HT1080 (cell line): Measurements from ENCODE around the gene ZNF532. TPM values are rescaled to one million over a fixed set of nuclear protein-coding genes. Genes with fewer than 3 reads are reported as not detected.
A peak's percentile ranks its signal among the peaks of the same experiment; 100 is the strongest.
"Not testable (repeated sequence)": the region's sequence is repeated elsewhere in the genome, so short reads cannot be mapped to it uniquely, and the experiment has no call there.

Experiments used
- DNase-seq: peaks from one replicate; pipeline ENCODE4 v3.0.0-alpha.2; 2015; ENCODE audit warnings: low read depth
- total RNA-seq: library from RNA; depleted of rRNA; stranded (reverse); fragments of >200 nt; shearing (Covaris generic); gene quantifications from 2 replicates; pipeline ENCODE4 v1.2.3, GENCODE V29; 2014

Gene ZNF532
- total RNA-seq, 1 experiment from 2014 or later, result 25.4 TPM

DNA sequence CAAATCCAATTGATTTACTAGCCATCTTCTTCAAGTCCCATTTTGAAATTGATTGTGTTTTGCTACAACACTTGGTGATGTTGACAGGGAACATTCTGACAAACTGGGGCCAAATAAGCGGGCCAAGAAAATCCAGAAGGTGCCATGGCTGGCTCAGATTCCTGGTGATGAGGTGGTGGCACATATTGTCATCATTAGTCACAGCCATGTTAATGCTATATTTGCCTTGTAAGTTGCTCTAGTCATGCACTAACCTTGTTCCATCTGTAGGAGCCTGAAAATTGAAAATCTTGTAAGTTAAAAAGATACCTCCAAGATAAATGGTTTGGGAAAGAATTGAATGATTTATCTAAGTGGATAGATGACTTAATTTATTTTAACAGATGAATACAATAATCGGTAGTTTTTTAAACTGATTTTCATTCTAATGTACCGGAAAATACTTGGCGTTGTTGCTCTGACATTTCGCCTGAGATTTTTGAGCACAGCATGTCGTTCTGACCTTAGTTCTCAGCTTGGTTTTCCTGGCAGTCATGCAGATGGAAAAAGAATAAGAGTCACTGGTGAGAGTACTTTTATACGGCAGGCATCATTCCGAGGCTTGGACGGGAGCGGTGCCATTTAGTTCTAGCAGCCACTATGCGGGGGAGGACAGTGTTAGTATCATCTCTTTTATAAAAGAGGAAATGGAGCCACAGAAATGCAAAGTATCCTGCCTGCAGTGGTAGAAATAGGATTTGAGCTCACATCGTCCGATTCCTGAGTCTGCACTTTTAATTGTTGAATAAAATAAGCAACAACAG is 133.9 kb downstream of the ZNF532 start:
- DNase-seq, result peak; percentile 81

DNA sequence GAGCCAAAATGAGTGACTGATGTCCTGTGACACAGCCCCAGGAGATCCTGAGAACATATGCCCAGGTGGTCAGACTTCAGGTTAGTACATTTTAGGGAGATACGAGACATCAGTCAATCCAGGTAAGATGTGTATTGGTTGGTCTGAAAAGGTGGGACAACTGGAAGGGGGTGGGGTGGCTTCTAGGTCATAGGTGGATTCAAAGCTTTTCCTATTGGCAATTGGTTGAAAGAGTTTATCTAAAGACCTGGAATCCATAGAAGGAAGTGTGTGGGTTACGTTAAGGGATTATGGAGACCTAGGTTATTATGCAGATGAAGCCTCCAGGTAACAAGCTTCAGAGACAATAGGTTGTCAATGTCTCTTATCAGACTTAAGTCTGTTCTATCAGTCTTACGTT is 136.5 kb downstream of the ZNF532 start:
- no peak for DNase-seq

DNA sequence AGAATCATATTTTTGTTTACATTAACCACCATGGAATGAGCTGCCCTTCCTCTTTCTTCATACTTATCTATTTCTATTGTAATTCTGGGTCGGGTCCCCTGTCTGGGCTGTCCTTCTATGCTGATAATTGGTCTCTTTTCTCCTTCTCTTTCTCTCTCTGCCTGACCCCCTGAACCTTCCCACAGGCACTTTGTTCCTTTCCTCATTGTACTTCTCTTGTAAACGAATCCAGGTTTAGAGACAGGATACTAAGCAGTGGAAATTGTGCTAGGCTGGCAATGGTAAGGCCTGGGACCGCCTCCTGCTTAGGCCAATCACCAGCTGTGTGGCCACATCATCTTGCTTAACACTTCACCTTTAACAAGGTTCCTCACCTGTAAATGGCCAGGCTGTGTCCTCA is 137.0 kb downstream of the ZNF532 start:
- no peak for DNase-seq

DNA sequence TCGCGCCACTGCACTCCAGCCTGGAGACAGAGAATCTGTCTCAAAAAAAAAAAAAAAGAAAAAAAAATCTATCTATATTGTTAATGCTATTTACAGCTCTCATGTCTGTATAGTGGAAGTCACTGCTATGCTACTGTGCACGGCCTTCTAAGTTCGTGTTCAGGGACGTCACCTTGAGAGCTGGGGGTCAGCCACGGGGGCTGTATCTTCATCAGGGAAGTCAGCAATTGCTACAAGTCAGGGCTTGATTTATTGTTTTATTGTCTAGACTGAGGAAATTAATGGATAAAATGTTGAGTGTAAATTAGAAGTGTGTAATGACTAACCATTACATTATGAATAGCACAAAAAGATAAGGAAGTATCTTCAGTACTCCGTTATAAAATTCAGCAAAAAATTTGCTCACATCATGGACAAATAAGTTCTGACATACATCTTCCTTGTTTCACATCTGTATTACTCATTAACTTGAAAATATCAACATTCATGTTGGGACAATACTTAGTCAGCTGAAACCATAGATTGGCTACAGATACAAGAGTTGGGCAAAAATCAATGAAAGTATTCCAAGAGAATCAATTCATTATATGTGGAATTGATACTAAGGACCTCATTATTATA is 138.4 kb downstream of the ZNF532 start:
- no peak for DNase-seq

DNA sequence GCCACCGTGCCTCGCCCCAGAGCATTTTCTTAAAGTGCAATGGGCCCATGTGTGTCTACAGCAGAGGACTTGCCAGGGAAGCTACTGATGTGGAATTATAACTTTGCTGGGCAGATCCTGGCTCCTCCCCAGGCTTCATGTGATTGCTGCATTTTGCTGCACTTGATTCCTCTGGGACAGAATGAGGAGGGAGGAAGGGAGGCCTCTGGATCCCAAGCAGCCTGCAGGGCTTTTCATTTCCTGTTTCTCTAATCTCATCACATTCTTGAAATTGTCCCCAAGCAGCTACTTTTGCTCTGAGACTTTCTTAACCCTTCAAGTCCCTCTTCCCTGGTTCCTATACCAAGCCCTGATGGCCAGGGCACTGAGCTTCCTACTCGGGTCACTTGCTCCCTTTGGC is 140.6 kb downstream of the ZNF532 start:
- peak; percentile 58 for DNase-seq

DNA sequence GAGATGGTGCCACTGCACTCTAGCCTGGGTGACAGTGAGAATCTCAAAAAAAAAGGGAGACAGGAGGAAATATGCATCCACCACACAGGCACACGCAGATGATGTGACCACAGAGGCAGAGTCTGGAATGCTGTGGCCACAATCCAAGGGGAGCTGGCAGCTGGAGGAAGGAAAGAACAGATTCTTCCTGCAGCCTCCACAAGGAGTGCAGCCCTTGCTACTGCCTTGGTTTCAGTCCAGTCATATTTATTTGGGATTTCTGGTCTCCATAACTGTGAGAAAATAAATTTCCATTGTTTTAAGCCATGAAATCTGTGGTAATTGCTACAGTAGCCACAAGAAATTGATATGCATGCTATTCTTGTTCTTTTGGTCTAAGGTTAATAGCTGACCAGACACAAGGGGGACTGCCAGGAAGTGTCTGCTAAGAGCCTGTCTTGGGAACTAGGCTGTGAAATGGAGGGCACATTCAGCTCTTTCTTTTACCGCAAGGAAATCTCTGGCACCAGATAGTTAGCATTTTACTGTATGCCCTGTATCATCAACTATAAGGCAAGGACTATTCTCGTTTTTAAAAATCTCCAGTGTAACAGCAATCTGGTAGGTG is 141.9 kb downstream of the ZNF532 start:
- peak; percentile 56 for DNase-seq

DNA sequence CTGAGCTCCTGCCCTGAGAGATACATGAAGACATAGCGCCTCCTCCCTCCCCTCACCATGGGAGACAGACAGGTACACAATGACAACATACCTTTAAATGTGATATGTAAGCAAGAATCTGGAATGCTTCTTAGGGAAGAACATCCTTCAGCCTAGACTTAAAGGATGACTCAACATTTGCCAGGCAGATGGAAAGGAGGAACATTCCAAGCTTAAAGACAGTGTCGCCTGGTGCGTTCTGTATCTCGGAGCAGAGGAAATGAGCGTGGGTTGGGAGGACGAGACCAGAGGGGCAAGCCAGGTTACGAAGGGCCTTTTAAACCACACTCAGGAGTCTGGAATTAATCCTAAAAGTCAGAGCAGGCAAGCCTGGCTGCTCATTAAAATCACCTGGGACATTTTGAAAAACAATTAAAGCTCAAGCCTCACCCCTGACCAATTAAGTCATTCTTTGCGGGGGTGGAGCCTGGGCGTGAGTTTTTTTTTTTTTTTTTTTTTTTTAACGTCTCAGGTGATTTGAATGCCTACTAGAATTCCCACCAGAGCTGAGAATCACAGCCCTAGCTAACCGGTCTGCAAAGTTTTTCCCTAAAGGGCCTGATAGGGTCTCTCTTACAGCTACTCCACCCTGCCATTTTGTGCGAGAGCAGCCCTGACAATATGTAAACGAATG is 143.8 kb downstream of the ZNF532 start:
- peak; percentile 75 for DNase-seq

DNA sequence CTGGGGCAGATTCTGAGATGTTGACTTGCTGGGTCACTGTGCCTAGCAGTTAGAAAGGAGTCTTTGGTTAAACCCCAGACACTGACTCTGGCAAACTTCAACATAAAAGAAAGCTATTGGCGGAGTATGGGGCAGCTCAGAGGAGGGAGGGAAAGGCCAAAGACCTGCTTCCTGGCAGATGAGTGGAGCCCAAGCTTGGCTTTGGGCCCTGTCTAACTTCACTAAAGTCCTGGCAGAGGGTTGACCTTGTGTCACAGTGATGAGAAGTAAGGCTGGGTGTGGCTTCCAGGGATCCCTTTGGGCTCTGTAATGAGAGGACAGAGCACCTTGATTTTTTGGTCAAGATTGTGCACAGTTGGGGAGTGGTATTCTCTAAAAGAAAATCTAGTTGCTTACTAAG is 145.2 kb downstream of the ZNF532 start:
- no peak for DNase-seq

DNA sequence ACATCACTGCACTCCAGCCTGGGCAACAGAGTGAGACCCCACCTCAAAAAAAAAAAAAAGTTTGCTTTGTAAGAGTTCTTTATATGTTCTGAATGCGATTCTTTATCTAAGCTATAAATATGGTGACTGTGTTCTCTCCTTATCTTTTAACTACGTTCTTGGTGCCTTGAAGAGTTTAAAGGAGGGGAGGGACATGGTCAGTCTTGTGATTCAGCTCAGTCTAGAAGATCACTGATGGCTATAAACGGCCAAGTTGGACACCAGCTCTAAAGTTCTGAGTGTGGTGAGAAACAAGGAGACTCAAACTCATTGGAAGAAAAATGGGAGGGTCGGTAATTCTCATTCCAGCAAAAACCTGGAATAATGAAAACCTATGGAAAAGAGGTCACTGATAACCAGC is 146.6 kb downstream of the ZNF532 start:
- no peak for DNase-seq

DNA sequence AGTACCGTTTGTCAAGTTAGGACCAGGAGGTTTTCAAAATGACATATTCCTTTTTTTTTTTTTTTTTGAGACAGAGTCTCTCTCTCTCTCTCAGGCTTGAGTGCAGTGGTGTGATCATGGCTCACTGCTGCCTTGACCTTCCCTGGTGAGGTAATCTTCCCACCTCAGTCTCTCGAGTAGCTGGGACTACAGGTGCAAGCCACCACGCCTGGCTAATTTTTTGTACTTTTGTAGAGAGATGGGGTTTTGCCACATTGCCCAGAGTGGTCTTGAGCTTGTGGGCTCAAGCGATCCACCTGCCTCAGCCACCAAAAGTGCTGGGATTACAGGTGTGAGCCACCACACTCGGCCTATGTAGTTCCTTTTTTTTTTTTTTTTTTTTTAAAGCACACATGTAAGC is 147.1 kb downstream of the ZNF532 start:
- no peak for DNase-seq

DNA sequence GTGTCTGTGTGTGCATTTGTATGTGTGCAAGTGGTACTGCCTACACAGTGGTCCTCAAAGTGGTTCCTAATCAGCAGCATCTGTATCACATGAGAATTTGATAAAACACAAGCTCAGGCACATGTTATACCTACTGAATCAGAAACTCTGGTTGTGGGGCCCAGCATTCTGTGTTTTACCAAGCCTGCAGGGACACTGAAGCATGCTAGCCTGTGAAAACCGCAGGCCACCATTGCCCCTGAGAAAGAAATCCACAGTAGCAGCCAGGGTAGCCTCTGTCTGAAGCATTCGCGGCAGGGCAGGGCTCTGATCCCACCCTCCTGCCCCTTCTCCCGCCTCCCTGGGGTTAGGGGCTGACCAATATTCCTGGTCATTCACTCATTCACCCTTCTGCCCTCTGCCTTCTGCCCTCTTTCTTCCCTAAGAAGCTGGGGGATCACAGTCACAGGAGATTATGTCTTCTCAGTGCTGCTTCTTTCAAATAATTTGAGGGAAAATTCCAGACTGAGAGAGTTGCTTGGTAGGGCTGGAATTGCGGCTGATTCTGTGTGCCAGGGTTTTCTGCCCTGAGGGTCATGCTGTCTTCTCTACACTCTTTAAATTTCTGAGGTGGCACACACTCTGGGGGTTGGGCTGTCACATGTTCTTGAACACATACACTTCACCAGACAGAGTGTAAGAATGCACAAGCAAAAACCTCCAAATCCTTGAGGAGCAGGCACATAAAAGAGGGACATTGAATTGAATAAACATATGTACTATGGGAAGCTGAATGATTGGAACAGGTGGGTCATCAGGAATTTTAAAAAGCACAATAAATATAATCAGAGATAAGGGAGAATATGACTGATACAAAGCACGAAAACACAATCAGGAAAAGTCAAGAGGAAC is 148.4 kb downstream of the ZNF532 start:
- no peak for DNase-seq

DNA sequence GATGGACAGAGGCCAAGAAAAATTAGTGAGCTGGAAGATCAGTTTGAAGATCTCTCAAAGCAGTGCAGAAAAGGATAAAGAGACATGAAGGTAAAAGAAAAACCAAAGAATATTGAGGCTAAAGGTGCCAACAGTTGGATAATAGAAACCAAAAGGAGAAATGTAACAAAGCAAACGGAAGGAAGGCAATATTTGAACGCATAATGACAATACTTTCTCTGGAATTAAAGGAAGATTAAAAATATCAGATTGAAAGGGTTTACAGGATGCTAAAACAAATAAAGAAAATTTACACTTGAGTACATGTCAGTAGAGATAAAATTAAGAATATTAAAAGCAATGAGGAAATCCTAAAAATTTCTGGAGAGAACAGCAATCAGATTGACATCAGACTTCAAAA is 149.1 kb downstream of the ZNF532 start:
- no peak for DNase-seq

DNA sequence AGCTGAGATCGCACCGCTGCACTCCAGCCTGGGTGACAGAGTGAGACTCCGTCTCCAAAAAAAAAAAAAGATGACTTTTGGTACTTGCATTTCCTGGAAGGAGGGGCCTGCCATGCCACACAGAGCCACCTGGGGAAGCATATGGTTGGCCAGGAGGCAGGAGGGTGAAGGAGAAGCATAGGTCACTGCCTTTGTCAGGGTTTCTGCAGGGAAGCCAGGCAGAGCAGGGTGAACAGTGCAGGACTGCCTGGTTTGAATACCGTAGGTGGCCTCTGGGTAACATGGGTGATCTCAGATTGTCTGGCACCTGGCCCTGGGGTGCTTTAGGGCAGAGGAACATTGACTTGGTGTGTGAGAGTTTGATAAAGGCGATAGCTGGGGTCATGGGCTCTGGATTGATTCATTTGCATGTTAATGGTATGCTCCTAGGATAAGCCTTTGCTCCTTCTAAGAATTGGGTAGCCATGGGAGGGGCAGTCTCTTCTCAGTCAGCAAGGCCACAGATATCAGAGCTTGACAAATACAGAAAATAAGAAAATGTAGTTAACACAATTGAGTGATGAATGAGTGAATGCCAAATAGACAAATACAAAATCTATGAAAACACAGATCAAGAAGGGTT is 151.0 kb downstream of the ZNF532 start:
- DNase-seq, result no peak

DNA sequence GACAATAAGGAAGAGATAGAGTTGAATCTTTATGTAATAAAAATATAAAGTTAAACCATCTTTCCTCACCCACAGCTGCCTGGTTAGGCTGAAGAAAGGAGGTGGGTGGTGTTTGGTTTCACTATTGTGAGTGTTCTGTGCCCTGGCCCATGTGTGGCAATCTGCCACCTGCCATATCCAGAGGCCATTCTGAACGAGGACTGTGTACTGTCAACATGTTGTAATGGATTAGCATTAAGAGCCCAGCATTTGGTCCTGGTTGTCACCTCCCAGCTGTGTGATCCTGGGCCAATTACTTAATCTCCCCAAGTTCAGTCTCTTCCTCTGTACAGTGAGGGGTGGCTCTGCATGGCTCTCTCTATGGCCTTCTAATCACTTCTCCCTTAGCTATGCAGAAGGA is 156.8 kb downstream of the ZNF532 start:
- DNase-seq, result no peak

DNA sequence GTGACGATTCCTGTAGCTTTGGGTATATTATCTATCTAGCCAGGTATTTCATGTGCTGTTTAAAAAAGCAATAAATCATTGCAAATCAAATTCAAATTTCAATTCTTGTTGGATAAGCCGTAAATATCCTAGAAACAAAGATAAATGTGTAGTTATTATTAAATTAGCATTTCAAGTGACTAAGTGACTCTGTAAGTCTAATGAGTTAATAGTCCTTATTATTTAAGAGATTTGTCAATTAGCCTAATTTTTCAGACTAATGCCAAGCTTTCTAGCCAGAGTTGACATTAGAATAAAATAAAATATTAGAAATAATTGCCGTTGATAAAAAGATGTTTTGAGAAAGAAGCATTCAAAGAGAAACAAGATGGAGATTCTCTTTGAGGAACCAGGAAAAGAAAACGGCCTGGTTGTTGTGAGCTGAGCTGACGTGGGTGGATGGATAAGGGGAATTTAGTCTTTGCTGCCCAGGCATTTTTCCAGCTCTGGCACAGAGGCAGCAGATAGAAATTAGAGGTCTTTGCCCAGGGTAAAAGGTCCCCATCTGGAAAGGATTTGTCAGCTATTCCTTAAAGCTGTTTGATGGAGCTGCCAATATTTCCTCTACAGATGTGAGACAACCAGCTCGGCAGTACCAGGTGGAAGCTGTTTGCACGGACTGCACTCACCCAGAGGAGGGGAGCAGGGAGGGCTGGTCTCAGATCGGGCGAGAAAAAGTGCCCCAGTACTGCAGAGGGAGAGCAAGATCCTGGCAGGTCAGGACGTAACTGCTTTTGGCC is 157.7 kb downstream of the ZNF532 start:
- DNase-seq, result no peak

DNA sequence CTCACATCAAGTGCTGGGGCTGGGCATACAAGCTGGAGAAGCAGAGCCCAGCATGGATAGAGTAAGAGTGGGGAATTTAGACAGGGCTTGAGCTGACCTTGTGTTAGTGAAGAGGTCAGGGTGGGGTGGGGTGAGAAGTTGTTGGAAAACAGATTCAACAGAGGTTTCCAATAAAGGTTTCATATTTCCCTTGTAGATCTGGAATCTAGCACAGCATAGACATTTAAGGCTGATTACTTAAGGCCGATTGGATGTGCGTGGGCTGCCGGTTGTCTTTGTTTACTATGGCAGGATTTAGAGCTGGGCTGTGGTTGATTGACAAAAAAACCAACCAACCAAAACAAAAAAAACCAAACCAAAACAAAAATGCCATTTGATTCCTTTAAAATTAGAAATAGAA is 160.2 kb downstream of the ZNF532 start:
- DNase-seq, result no peak

DNA sequence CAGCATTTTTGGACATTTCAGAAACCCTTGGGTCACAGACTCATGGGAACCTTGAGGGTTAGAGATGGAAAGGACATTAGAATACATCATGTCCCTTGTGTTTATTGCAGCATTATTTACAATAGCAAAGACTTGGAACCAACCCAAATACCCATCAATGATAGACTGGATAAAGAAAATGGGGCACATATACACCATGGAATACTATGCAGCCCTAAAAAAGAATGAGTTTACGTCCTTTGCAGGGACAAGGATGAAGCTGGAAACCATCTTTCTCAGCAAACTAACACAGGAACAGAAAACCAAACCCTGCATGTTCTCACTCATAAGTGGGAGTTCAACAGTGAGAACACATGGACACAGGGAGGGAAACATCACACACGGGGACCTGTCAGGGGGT is 160.9 kb downstream of the ZNF532 start:
- not testable (repeated sequence) for DNase-seq

DNA sequence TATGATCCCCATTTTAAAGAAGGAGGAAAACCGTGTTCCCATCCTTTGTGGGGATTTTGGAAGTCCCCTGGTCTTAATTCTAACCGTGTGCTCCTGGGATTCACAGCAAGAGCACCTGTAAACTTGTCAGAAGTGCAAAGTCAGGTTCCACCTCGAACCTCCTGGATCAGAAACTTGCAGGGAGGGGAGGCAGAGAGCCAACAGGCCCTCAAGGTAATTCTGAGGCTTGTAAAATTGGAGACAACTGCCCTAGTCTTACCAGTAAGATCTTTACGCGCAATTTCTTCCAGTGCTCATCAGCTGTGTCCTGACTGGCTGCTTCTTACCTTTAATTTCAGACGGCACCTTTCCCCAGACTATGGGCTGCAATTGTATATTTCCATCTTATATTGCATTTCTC is 161.7 kb downstream of the ZNF532 start:
- DNase-seq, result no peak

DNA sequence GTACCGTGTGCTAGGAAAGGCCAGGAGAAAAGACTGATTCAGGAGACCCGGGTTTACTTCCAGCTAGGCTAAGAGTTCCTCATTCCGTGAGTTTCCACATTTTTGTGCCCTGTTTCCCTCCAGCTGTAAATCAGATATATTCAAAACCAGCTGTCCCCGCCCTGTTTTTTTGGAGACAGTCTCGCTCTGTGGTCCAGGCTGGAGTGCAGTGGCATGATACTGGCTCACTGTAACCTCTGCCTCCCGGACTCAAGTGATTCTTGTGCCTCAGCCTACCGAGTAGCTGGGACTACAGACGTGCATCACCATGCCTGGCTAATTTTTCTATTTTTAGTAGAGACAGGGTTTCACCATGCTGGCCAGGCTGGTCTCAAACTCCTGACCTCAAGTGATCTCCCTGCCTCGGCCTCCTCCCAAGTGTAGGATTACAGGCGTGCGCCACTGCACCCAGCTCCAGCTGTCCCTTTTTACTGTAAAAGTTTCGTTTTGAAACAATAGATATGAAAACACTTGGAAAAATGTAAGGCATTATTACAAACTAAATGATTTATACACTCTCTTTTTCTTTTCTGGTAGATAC is 162.2 kb downstream of the ZNF532 start:
- DNase-seq, result no peak
